Measurements from ENCODE around the gene STRN4.

The STRN4 gene

GRCh38 chr19:46704379-46705076 lies 41.7 kb downstream of the STRN4 start:
- peak; percentile 89 for TF ChIP-seq CTCF (IDR thresholded peaks at IDR 0.05; ENCODE audit: insufficient read depth, low read depth, low read length, missing control alignments)
- no peak overlapping the region for H3K4me3 ChIP-seq (ENCODE audit: low read length)
- DNase-seq (ENCODE audit: low read depth) = peak; percentile 51

- TF ChIP-seq CTCF (IDR thresholded peaks at IDR 0.05; ENCODE audit: insufficient read depth, low read depth, low read length, missing control alignments) = no peak
- no peak overlapping the region for H3K4me3 ChIP-seq (ENCODE audit: low read length)
These were observed 45.5 kb downstream of the STRN4 start for GRCh38 chr19:46700704-46701103.

GRCh38 chr19:46698395-46699321 lies 47.6 kb downstream of the STRN4 start:
- no peak for TF ChIP-seq CTCF (IDR thresholded peaks at IDR 0.05; ENCODE audit: insufficient read depth, low read depth, low read length, missing control alignments)
- H3K4me3 ChIP-seq (ENCODE audit: low read length) = no peak overlapping the region
- DNase-seq (ENCODE audit: low read depth) = no peak

More at GRCh38 chr19:46700704-46701103, 45.5 kb downstream of the STRN4 start:
- DNase-seq (ENCODE audit: low read depth) = no peak

- TF ChIP-seq CTCF (IDR thresholded peaks at IDR 0.05; ENCODE audit: insufficient read depth, low read depth, low read length, missing control alignments) = no peak
- no peak overlapping the region for H3K4me3 ChIP-seq (ENCODE audit: low read length)
- DNase-seq (ENCODE audit: low read depth) = peak; percentile 86
These were observed 48.9 kb downstream of the STRN4 start for GRCh38 chr19:46697204-46697960.

- no peak for TF ChIP-seq CTCF (IDR thresholded peaks at IDR 0.05; ENCODE audit: insufficient read depth, low read depth, low read length, missing control alignments)
- no peak overlapping the region for H3K4me3 ChIP-seq (ENCODE audit: low read length)
These were observed 49.4 kb downstream of the STRN4 start for GRCh38 chr19:46696866-46697203.

GRCh38 chr19:46696052-46696451 lies 50.2 kb downstream of the STRN4 start:
- TF ChIP-seq CTCF (IDR thresholded peaks at IDR 0.05; ENCODE audit: insufficient read depth, low read depth, low read length, missing control alignments) = no peak
- H3K4me3 ChIP-seq (ENCODE audit: low read length) = no peak overlapping the region
- DNase-seq (ENCODE audit: low read depth) = no peak

More at GRCh38 chr19:46696866-46697203, 49.4 kb downstream of the STRN4 start:
- no peak for DNase-seq (ENCODE audit: low read depth)

All from epithelial cell of esophagus (primary cell).